ENCODE measurements around the gene LARP1B. TPM values are rescaled to one million over a fixed set of nuclear protein-coding genes. Genes with fewer than 3 reads are reported as not detected.

The LARP1B gene
- total RNA-seq, 1 experiment from 2014 or later: 42.9 TPM

DNA sequence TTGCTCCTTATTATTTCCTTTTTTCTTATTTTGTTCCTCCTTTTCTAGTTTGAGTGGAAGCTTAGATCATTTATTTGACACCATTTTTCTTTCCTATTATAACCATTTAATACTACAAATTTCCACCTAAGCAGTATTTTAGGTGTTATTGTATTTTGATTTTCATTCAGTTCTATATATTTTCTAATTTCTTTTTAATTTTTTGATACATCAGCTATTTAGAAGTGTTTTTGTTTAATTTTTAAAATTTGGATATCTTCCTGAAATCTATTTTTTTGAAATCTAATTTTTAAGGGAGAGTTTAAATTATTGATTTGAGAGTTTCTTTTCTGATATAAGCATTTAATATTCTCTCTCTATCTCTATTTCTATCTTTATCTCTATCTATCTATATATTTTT lies 108.1 kb downstream of the LARP1B start:
- Histone ChIP-seq H2AFZ (ENCODE audit: low read length) (no peak overlapping the region), H2BK5ac (ENCODE audit: insufficient read length, low read length) (no peak overlapping the region), H3K9ac (ENCODE audit: extremely low read depth, insufficient read length, low read length) (no peak overlapping the region), H3K18ac (ENCODE audit: insufficient read length, low read depth, low read length) (no peak overlapping the region), H3K23ac (ENCODE audit: insufficient read length, low read depth, low read length) (no peak overlapping the region), H2BK20ac (ENCODE audit: low read depth, low read length, poor library complexity, severe bottlenecking) (no peak overlapping the region), H3T11ph (ENCODE audit: low read length) (no peak overlapping the region), H3K9me3 (ENCODE audit: control insufficient read depth, low read depth, low read length) (no peaks in the 10 kb centered on the region), H3K14ac (ENCODE audit: insufficient read depth, low read length) (no peak overlapping the region), H2BK15ac (ENCODE audit: low read depth, low read length) (no peak overlapping the region), H3K23me2 (ENCODE audit: insufficient read length, low read depth, low read length, poor library complexity, severe bottlenecking) (no peaks in the 10 kb centered on the region), H2BK12ac (ENCODE audit: insufficient read length, low read depth, low read length) (no peak overlapping the region), H4K5ac (ENCODE audit: insufficient read length, low read depth, low read length) (no peak overlapping the region), H3K27ac (ENCODE audit: insufficient read length, low read depth, low read length) (no peak overlapping the region), H3K56ac (ENCODE audit: insufficient read length, low read depth, low read length) (no peak overlapping the region), H3K4ac (ENCODE audit: low read depth, low read length) (no peak overlapping the region), H3K79me1 (ENCODE audit: insufficient read depth, low read depth, low read length, poor library complexity, severe bottlenecking) (no peaks in the 10 kb centered on the region), H3K4me1 (ENCODE audit: insufficient read depth, low read length) (no peaks in the 10 kb centered on the region), H2AK5ac (ENCODE audit: insufficient read length, low read length) (no peak overlapping the region), H2BK120ac (ENCODE audit: low read depth, low read length, poor library complexity, severe bottlenecking) (no peak overlapping the region), H3K79me2 (ENCODE audit: insufficient read depth, low read length) (no peaks in the 10 kb centered on the region), H3K4me2 (ENCODE audit: insufficient read depth, insufficient read length, low read length) (no peak overlapping the region), H3K27me3 (ENCODE audit: insufficient read depth, low read length) (no peaks in the 10 kb centered on the region), H4K20me1 (ENCODE audit: control insufficient read depth, insufficient read depth, insufficient read length) (no peaks in the 10 kb centered on the region), H4K8ac (replicated peaks; ENCODE audit: insufficient read length, low read depth, low read length) (no peak overlapping the region), H4K91ac (ENCODE audit: insufficient read length, low read depth, low read length) (no peak overlapping the region)
- no peak for DNase-seq
- Mint-ChIP-seq H3K9me3 (no peaks in the 10 kb centered on the region), H3K27ac (peak overlapping the region in 1 of 3 experiments; percentile 78; a peak in 1 of 7 replicates), H3K4me1 (peaks cover 0 to 3% of the 10 kb centered on the region in 2 experiments; a peak in 1 of 4 replicates), H3K36me3 (ENCODE audit: insufficient read depth in 1 of 3, low read depth in 3 of 3) (no peaks in the 10 kb centered on the region), H3K27me3 (ENCODE audit: low read depth) (no peaks in the 10 kb centered on the region), H3K4me3 (no peak overlapping the region)
- TF ChIP-seq, protein P1, sequence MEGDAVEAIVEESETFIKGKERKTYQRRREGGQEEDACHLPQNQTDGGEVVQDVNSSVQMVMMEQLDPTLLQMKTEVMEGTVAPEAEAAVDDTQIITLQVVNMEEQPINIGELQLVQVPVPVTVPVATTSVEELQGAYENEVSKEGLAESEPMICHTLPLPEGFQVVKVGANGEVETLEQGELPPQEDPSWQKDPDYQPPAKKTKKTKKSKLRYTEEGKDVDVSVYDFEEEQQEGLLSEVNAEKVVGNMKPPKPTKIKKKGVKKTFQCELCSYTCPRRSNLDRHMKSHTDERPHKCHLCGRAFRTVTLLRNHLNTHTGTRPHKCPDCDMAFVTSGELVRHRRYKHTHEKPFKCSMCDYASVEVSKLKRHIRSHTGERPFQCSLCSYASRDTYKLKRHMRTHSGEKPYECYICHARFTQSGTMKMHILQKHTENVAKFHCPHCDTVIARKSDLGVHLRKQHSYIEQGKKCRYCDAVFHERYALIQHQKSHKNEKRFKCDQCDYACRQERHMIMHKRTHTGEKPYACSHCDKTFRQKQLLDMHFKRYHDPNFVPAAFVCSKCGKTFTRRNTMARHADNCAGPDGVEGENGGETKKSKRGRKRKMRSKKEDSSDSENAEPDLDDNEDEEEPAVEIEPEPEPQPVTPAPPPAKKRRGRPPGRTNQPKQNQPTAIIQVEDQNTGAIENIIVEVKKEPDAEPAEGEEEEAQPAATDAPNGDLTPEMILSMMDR (conservative IDR thresholded peaks at IDR 0.05): no peak

Measured in H9 (cell line).